Germinal center (tissue), 1 donor: ENCODE results near the gene CLECL1.

ENCODE experiments used
- DNase-seq: peaks from one replicate; pipeline ENCODE4 v3.0.0; 2012; ENCODE audit warnings: mixed read lengths, low spot score

CLECL1 gene

DNA sequence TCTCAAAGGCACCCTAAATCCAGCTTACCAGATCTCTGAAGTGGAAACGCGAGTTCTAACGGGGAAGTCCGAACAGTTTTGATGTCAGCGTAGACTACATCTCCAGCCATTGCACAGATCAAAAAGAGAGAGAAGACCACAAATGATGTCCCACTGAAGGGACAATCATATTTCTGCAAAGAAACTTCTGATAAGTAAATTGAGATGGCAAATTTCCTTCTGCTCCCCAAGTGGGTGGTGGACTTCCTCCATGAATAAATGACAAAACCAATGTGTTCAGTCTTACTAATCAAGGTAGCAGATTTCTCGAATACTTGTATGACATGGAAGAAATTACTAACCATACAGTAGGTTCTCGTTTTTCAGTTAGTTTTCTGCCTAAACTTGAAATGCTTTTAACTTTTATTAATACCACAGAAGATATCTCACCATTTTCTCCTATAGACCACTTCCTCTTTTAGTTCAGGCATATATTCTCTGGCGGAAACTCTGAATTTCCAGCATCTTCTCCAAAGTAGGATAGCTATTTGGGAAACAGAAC, at the start of gene CLECL1:
Gene CLECL1, minus strand, starts transcription at position 177 of the 541 bp plus-strand sequence.
- DNase-seq: no peak

DNA sequence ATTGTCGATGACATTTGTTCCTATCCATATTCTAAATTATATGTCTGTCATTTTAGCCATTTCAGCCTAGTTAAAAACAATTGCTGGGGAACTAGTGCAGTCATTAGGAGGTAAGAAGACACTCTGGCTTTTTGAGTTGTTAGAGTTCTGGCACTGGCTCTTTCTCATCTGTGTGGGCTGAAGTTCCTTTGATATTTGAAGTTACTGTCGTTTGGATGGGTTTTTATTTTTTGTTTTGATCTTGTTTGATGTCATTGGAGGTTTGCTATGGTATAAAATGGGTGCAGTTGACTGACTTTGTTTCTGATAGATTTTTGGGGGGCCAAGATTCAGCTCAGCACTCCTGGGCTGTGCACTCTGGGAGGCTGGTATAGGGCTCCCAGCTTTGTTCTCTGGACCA, 48.5 kb upstream of the CLECL1 start:
- DNase-seq: no peak

DNA sequence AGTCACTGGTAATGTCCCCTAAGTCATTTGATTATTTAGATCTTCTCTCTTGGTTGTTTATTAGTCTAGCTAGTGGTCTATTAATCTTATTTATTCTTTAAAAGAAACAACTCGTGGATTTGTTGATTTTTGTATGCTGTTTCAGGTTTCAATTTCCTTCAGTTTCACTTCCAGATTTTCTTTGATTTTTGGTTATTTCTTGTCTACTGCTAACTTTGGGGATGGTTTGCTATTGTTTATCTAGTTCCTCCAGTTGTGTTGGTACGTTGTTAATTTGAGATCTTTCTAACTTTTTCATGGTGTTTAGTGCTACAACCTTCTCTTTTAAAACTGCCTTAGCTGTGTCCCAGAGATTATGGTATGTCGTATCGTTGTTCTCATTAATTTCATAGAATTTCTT, 46.3 kb upstream of the CLECL1 start:
- no peak for DNase-seq

DNA sequence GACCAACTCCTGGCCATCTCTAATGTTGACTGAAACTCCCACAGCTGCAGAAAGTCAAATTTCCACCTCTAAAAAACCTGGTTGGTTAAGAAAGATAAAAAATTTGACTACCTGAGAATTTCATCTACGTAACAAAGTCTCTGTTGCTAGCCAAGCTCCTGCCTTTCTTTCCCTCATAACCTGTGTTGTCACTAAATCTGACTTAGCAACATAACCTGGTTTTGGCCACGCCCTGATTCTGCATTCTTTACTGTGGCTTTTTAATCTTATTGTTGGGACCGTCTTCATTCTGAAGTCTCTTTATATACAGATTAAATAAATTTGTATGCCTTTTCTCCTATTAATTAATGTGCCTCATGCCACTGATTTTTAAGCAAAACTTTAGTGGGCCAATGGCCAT, 43.9 kb upstream of the CLECL1 start:
- DNase-seq: no peak

DNA sequence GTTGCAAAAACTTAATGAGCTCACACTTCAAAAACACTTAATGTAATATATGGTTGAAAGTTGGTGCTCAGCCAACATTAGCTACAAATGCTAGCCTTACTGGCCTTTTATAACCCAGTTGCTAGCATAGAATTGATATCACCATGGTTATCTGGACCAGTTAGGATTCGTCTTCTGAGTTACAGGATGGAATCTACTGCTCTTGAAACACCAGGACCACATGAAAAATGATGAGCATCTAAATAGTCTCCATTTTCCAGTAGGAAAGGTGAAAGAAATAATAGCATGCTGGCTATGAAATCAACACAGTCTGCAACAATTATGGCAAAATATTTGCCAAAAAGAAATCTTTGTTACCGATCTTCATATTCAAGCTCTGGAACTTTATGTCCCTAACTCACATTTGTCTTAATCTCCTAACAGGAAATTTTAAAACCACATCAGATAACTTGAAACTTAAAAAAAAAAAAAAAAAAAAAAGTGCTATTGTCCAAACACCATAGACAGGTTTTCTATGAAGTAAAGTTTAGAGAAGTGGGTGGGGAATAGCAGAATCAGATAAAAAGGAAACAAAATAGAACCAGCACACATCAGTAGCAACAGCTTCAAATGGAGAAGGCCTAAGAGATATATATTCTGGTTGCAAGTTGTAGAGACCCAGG, 40.5 kb upstream of the CLECL1 start:
- DNase-seq: no peak

DNA sequence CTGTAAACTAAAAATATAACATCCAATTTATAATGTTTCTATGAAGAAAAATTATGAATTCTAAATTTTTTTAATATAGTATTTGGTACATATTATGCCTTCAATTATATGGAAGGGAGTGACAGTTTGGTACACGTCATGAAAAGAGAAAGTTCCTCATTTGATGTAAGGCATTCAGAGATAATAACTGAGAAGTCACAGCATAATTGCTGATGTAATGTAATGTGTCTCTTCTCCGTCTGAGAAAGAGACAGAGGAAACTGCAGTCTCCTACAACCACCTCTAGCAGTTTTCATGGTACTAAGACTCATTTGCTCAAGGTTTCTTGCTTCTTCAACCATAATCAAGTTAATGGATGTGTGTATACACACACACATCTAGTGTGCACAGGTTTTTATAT, 30.1 kb upstream of the CLECL1 start:
- no peak for DNase-seq

DNA sequence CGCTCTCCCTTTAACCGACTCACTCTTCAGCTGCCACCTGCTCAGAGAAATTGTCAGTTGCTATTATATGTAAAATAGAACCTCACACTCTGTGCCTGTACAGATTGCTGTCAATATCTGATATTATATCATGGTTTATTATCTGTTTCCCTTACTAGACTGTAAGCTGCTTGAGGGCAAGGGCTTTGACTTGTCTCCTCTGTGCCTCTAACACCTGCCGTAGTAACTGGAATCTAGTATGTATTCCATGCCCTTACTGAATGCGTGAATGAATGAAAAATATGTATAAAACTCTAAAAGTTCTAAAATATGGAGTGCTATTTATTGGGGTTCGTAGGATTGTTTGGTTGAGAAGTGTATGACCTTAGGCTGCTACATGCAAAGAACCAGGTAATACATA, 29.5 kb upstream of the CLECL1 start:
- no peak for DNase-seq

DNA sequence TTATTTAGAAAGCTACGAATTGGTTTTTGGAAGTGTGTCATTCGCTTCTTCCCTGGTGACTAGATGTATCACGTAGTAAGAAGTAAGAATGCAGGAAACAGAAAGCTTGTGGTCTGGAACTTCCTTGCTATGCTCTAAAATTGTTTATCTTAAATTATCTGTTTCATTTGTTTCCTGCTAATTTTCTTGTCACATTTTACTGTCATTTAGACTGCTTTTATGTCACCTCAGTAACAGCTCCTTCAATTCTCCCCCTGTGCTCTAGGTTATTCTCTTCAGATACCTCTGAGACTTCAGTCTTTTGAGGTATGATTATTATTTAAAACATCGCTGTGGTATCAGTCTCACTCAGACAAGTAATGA, 28.5 kb upstream of the CLECL1 start:
- no peak for DNase-seq

DNA sequence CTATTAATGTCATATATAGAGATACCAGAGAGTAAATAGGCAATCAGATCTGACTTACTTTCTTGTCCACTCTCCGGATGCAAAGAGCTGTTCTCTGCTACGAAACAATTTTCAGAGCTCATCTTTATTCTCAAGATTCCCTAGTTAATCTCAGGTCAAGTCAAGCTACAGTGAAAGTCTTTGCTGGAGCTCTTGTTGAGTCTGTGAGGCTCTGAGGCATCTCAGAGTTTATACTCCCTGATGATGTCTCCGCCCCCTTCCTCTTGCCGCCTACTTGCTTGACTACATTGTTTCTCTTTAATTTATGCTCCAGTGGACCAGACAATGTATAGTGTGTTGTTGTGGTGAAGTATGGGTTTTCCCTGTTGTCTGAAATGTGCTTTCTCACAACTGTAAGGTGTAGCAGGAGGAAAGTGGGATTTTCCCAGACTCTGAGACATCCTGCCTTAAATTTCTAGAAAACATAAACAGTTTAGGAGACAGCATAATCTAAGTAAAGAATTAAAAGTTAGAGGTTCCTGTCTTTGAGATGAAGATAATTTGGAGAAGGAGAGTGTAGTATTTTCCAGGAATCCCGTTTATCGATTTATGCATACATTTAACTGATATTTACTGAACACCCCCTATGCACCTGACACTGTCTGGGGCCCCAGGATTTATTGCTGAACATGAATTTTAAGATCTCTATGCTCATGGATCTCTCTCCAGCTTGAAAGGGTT, 28.0 kb upstream of the CLECL1 start, which contains the start of gene CD69:
Gene CD69, minus strand, starts transcription at position 203 of the 720 bp plus-strand sequence. Its CDS starts 81 bp downstream, at position 122.
- DNase-seq: peak; percentile 36

DNA sequence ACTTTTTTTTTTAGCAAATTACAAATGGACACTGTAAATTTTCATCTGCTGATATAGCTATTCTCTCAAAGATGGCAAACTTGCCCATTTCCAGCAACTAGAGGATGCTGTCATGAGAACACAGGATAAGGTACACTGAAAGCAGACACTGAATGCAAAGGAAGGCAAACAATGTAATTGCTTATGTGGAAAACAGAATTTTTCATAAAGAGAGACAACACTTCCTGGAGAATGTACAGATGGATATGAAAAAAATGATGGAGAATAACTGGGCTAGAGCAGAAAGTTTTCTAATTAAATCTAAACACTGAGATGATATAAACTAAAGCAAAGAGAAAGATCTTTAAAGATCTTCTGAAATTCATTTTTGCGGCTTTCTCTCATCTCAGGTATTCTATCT, 27.2 kb upstream of the CLECL1 start:
- DNase-seq: no peak

DNA sequence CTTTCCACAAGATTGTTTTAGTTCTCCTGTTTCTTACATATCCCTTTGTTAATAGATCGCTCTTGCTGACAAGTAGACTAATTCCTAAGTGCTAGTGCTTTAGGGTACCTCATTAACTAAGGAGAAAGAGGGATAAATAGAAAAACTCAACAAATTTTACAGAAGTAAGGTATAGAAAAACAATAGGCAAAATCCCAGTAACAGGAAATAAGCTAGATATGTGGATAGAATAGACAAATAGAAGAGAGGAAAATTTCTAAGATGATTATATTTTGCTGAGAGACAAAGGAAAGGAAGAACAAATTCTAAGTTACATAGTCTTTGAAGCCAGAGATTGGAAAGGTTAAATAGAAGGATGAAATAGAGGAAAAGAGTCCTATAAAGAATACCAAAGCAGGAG, 26.8 kb upstream of the CLECL1 start:
- DNase-seq: no peak

DNA sequence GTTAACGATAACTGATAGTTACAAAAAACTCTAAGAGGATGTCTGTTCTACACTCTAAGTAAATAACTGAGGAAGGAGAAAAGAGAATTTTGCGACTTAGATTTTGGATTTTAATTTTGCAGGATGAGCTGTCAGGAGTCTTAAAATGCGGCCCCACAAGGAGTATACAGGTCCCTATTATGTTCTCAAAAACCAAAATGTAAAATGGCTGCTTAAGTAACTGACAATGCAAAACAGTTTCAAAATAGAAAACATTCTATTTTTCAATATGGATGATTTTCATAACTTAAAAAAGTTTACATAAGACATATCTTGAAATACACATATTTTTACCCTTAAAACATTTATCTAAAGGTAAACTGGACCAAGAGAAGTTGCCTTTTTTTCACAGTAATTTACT, 25.2 kb upstream of the CLECL1 start:
- DNase-seq: no peak

DNA sequence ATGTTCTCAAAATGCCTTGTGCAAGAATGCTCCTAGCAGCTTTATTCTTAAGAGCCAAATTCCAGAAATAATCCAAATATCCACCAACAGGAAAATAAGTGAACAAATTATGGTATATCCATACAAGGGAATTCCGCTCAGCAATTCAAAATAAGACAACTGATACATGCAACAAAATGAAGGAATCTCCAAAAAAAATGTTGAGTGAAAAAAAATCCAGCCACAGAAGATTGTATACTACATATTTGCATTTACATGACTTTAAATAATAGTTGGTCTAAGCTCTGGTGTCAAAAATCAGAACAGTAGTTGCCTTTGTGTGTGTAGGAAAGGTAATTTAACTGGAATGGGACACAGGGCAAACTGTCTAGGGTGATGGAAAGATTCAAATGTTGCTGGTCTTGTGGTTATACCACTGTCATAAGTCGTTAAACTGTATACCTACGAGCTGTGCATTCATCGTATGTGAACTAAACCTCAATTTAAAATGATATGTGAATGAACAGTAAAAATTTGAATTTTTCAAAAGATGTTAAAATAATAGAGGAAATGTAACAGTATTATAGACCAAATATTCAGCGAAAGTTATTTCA, 24.6 kb upstream of the CLECL1 start:
- no peak for DNase-seq

DNA sequence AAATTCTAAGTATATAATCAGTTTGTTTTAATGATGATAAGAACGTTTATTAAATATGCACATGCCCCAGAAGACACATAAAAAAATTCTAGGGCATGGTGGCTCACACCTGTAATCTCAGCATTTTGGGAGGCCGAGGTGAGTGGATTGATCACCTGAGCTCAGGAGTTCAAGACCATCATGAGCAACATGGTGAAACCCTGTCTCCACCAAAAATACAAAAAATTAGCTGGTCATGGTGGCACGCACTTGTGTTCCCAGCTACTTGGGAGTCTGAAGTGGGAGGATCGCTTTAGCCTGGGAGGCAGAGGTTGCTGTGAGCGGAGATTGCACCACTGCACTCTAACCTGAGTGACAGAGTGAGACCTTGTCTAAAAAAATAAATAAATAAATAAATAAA, 23.8 kb upstream of the CLECL1 start:
- DNase-seq: no peak

DNA sequence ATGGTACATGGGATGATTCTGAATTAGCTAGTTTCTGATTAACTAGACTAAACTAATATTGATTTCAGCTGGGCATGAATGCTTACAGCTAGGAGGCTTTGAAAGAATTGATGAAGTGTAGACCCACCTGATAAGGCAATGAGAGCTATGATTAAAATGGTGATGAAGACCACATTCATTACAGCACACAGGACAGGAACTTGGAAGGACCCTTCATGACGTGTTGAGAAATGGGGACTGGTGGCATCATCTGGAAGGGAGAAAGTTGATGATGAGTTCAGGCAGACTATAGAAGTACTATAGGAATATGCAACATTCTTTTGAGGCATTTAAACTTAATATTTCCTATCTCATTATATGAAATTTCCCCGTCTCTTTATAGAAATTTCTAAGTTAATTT, 23.3 kb upstream of the CLECL1 start:
- DNase-seq: no peak

DNA sequence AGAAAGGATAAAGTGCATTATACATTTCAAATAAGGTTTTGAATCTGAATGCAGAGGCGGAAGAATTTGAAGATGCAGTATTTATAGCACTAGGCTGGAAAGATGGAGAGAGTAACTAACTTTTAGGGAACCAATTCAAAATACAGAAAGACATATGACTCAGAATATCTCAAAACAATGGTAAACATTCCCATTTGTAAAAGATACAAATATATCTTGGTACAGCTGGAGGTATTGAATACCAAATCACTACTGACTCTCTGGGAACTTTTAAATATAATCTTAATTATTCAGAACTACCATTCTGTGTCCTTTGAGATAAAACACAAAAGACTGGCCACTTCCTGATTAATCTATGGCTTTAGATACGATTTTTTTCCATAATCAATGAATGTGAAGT, 22.7 kb upstream of the CLECL1 start:
- DNase-seq: no peak

DNA sequence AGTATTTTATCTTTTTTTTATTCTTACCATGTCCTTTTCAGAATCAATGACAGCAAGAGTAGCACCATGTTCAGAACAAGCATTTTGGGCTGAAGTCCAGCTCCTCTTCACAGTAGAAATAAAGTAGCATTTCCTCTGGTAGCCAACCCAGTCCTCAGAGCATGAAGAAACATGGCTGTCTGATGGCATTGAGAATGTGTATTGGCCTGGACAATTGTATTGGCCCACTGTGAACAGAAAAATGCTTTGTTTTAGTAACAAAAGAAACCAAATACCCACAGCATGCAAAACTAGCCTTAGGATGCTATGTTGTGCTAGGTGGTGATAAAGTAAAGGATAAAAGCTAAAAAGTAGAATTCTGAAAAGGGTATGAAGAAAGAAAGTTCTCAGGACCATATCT, 22.1 kb upstream of the CLECL1 start:
- no peak for DNase-seq

DNA sequence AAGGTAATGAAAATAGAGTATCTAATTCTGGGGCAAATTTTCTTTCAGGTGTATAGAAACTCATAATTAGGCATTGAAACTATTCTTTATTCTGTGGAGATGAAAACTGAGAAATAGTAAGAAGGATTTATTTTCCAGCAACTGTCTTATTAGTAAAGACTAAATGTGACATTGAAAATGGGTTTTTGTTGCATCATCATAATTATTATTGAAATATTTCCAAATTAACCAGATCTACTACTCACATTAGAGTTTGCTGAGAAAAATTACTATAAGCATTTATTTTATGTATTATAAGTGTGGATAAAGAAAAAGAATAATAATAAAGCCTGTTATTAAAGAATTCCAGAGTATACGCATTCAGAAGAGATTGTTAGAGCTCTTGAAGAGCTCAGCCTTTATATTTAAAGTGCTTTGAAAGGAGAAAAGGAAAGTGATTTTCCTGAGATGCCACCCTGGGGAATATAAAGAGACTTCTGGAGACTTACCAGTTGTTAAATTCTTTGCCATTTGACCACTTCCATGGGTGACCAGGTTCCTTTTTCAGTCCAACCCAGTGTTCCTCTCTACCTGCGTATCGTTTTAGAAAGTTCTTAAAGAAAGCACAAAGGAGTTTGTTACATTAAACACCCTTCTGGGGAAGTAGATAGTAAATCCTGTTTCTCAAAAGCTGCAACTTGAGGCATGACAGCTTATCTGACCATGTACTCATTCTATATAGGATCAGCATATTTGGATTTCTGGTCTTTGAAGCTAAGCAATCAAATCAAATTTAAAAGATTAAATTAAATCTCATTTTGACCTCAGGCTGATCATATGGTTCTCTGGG, 21.4 kb upstream of the CLECL1 start:
- no peak for DNase-seq

DNA sequence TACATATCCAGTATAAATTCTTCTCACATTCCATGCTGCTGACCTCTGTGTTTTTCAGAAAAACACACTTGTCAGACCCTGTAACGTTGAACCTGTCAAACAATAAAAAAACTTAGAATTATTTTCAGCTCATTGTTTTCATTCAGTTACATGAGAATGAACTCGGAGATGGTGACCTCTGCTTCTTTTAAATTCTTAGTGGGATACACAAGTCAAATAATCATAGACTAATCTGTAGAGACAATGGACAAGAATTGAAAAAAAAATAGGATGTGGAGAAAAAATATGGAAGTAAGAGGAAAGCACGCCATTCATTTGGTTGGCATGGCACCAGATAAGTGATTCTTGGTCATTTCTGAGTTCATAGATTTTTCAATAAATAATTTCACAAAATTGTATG, 20.6 kb upstream of the CLECL1 start:
- no peak for DNase-seq

DNA sequence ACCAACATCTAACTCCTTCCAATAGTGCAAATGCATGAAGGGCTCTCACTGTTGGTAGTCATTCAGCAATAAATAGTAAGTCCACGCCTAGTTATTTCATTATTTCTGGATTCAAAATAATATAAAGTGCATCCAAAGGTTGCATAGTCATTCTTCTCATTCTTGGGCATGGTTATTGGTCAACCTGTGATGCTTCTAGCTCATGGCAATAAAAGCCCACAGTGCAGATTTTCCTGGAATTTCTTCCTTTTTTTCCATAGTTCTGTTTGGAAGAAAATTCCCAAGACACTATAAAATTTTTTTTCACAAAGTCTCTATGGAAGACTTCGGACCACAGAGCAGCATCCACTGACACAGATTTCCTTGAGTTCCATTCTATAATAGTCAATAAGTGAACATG, 20.2 kb upstream of the CLECL1 start:
- no peak for DNase-seq

DNA sequence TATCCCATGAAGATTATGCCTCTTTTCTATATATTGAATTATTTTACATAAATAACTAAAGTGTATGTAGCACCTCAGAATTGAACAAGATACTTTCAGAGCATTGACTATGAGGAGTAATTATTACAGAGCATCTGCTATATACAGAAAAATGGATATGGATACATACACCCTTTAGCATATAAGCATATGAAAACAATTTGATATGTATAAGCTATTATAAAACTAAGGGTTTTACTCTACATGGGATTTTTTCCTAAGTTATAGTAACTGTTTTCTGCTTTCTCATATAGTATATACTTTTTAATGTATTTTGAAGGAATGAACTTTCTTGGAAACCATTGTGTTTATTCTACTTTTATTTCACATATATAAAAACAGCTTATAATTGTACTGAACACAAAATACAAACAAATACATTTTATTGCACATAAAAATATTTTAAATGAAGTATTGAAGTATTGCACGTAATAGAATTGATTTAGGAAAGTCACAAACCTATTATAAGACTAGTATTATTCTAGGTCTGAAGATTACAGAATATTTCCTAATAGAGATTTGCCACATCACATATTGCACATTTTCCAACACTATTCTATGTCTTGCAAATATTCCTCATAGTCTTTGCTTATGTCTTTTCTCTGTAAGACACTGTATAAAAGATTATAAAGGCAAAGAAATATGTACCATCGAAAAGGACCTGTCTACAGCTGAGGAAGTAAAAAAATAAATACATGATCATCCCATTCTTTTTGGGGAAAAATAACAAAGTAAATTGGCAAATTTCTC, 19.4 kb upstream of the CLECL1 start:
- DNase-seq: no peak
